ENCODE measurements around the gene ASTN1.

- TF ChIP-seq POLR2A (IDR thresholded peaks at IDR 0.05; ENCODE audit: low read length) (no peak), GATA1 (IDR thresholded peaks at IDR 0.05; ENCODE audit: low read depth, low read length) (no peak)
Measured at GRCh38 chr1:176926330-176927086, 238.0 kb downstream of the ASTN1 start.
